Bronchial epithelial cell (primary cell): Measurements from ENCODE around the gene ABCB1. TPM values are rescaled to one million over a fixed set of nuclear protein-coding genes. Genes with fewer than 3 reads are reported as not detected.

Experiments used
- DNase-seq: peaks from one replicate; pipeline ENCODE4 v3.0.0-alpha.2; 2010; ENCODE audit warnings: low read depth
- FAIRE-seq: peaks from 2 replicates; lab custom pipeline; 2011; peaks lifted over from hg19 to GRCh38; lab: Jason Lieb, UNC
- H3K27me3 ChIP-seq: 2 replicates; pipeline ENCODE4 v1.5.1; 2011; ENCODE audit warnings: low read length; ENCODE audit not compliant: control insufficient read depth, insufficient read depth
- H3K36me3 ChIP-seq: 2 replicates; pipeline ENCODE4 v1.5.1; 2011; ENCODE audit warnings: low read length; ENCODE audit not compliant: control insufficient read depth, insufficient read depth
- H3K4me3 ChIP-seq: 2 replicates; pipeline ENCODE4 v1.5.1; 2011; ENCODE audit warnings: mild to moderate bottlenecking, low read depth, low read length, control low read depth
- CTCF ChIP-seq: IDR thresholded peaks from 2 replicates; pipeline ENCODE4 v1.5.1; 2011; ENCODE audit warnings: mild to moderate bottlenecking, moderate library complexity, low read length, control low read depth, inconsistent platforms; ENCODE audit not compliant: insufficient read depth, severe bottlenecking
- total RNA-seq: library from RNA; depleted of rRNA; stranded (reverse); fragments of >200 nt; gene quantifications from 2 replicates; pipeline ENCODE4 v1.2.1, GENCODE V29; 2014

Gene ABCB1
- total RNA-seq, 1 donor from 2014 or later, result under 0.01 TPM

GRCh38 chr7:87627634-87627994 is 26.9 kb upstream of the ABCB1 start:
- no peak for TF ChIP-seq CTCF
- Histone ChIP-seq H3K36me3 (no peaks in the 10 kb centered on the region), H3K27me3 (no peaks in the 10 kb centered on the region), H3K4me3 (peak overlapping the region; percentile 67)
- FAIRE-seq (no peak), DNase-seq (no peak)

GRCh38 chr7:87625101-87625500 is 24.4 kb upstream of the ABCB1 start:
- Histone ChIP-seq H3K4me3 (no peak overlapping the region), H3K36me3 (no peaks in the 10 kb centered on the region), H3K27me3 (no peaks in the 10 kb centered on the region)
- no peak for TF ChIP-seq CTCF
- FAIRE-seq (no peak), DNase-seq (no peak)

GRCh38 chr7:87624628-87625027 is 23.9 kb upstream of the ABCB1 start:
- Histone ChIP-seq H3K4me3 (no peak overlapping the region), H3K27me3 (no peaks in the 10 kb centered on the region), H3K36me3 (no peaks in the 10 kb centered on the region)
- no peak for FAIRE-seq
- no peak for DNase-seq
- no peak for TF ChIP-seq CTCF

GRCh38 chr7:87615197-87615596 is 14.5 kb upstream of the ABCB1 start:
- Histone ChIP-seq H3K36me3 (no peaks in the 10 kb centered on the region), H3K4me3 (no peak overlapping the region), H3K27me3 (no peaks in the 10 kb centered on the region)
- DNase-seq (no peak), FAIRE-seq (no peak)
- no peak for TF ChIP-seq CTCF

GRCh38 chr7:87609916-87610315 is 9.2 kb upstream of the ABCB1 start:
- no peak for TF ChIP-seq CTCF
- Histone ChIP-seq H3K4me3 (no peak overlapping the region), H3K36me3 (no peaks in the 10 kb centered on the region), H3K27me3 (no peaks in the 10 kb centered on the region)
- FAIRE-seq (no peak), DNase-seq (no peak)

GRCh38 chr7:87608431-87608830 is 7.7 kb upstream of the ABCB1 start:
- no peak for TF ChIP-seq CTCF
- Histone ChIP-seq H3K4me3 (no peak overlapping the region), H3K36me3 (no peaks in the 10 kb centered on the region), H3K27me3 (no peaks in the 10 kb centered on the region)
- DNase-seq (no peak), FAIRE-seq (no peak)
